BE2C (cell line): Measurements from ENCODE around the gene FCRL1. TPM values are rescaled to one million over a fixed set of nuclear protein-coding genes. Genes with fewer than 3 reads are reported as not detected.

Source experiments
- DNase-seq: peaks from one replicate; pipeline ENCODE4 v3.0.0-alpha.2; 2020
- H3K27me3 ChIP-seq: fragments of 250-450 bp; sonication (Bioruptor Pico); 2 replicates; pipeline ENCODE4 v1.5.1; 2020; ENCODE audit warnings: mild to moderate bottlenecking
- H3K36me3 ChIP-seq: fragments of 250-450 bp; sonication (Bioruptor Pico); 2 replicates; pipeline ENCODE4 v1.5.1; 2020; ENCODE audit warnings: mild to moderate bottlenecking
- H3K4me1 ChIP-seq: fragments of 250-450 bp; sonication (Bioruptor Pico); 2 replicates; pipeline ENCODE4 v1.5.1; 2020
- H3K4me3 ChIP-seq: 2 replicates; pipeline ENCODE4 v1.5.1; 2011; ENCODE audit warnings: low read depth, low read length
- H3K9me3 ChIP-seq: fragments of 250-450 bp; sonication (Bioruptor Pico); 2 replicates; pipeline ENCODE4 v1.5.1; 2020
- CTCF ChIP-seq: IDR thresholded peaks from 2 replicates; pipeline ENCODE4 v1.5.1; 2012; ENCODE audit warnings: mild to moderate bottlenecking, low read depth, low read length
- polyA plus RNA-seq: library from polyadenylated mRNA; unstranded; fragments of >200 nt; gene quantifications from one replicate; pipeline ENCODE4 v1.2.1, GENCODE V29; 2012; ENCODE audit warnings: low read depth, missing spikeins; ENCODE audit not compliant: insufficient read length, insufficient read depth

The FCRL1 gene
- polyA plus RNA-seq = not detected

GRCh38 chr1:157819896-157820295 lies at the start of gene FCRL1:
TSS of gene FCRL1 (minus strand) at chr1:157820120. CDS start at chr1:157820037, 83 bp downstream.
- H3K9me3 ChIP-seq = no peaks in the 10 kb centered on the region
- H3K4me1 ChIP-seq = no peaks in the 10 kb centered on the region
- H3K36me3 ChIP-seq = no peaks in the 10 kb centered on the region
- H3K27me3 ChIP-seq = no peaks in the 10 kb centered on the region
- TF ChIP-seq CTCF = no peak
- H3K4me3 ChIP-seq = no peak within 1 kb of the TSS
- DNase-seq = no peak

GRCh38 chr1:157868654-157869053 lies 48.7 kb upstream of the FCRL1 start:
- no peak for DNase-seq
- H3K36me3 ChIP-seq = no peaks in the 10 kb centered on the region
- no peaks in the 10 kb centered on the region for H3K9me3 ChIP-seq
- TF ChIP-seq CTCF = no peak
- H3K4me1 ChIP-seq = no peaks in the 10 kb centered on the region
- H3K4me3 ChIP-seq = no peak overlapping the region
- no peaks in the 10 kb centered on the region for H3K27me3 ChIP-seq

GRCh38 chr1:157862114-157863070 lies 42.5 kb upstream of the FCRL1 start:
- Histone ChIP-seq H3K4me3 (no peak overlapping the region), H3K9me3 (no peaks in the 10 kb centered on the region), H3K27me3 (no peaks in the 10 kb centered on the region), H3K4me1 (no peaks in the 10 kb centered on the region), H3K36me3 (no peaks in the 10 kb centered on the region)
- no peak for TF ChIP-seq CTCF
- no peak for DNase-seq

- Histone ChIP-seq H3K4me1 (no peaks in the 10 kb centered on the region), H3K36me3 (no peaks in the 10 kb centered on the region), H3K9me3 (no peaks in the 10 kb centered on the region), H3K27me3 (no peaks in the 10 kb centered on the region), H3K4me3 (no peak overlapping the region)
- TF ChIP-seq CTCF = no peak
- DNase-seq = no peak
These were observed 36.6 kb upstream of the FCRL1 start for GRCh38 chr1:157856538-157856937.

GRCh38 chr1:157852476-157852875 lies 32.6 kb upstream of the FCRL1 start:
- H3K27me3 ChIP-seq = no peaks in the 10 kb centered on the region
- H3K4me1 ChIP-seq = no peaks in the 10 kb centered on the region
- no peak for DNase-seq

More at GRCh38 chr1:157852476-157852875, 32.6 kb upstream of the FCRL1 start:
- no peaks in the 10 kb centered on the region for H3K9me3 ChIP-seq
- H3K4me3 ChIP-seq = no peak overlapping the region
- no peaks in the 10 kb centered on the region for H3K36me3 ChIP-seq
- TF ChIP-seq CTCF = no peak
